HEK293 (cell line): ENCODE measurements around the gene TMEM247.

ENCODE experiments used
- CTCF ChIA-PET: fragments of 350-600 bp; formaldehyde crosslinking; extraction: SDS; loops from one replicate; lab custom pipeline; 2021; ENCODE audit warnings: antibody characterized with exemption; lab: Yijun Ruan, JAX
- POLR2A ChIA-PET: fragments of 300-600 bp; formaldehyde crosslinking; extraction: SDS; loops from one replicate; lab custom pipeline; 2020; ENCODE audit warnings: antibody characterized with exemption, inconsistent platforms; lab: Yijun Ruan, JAX
- H3K27ac ChIP-seq: fragments of 200-500 bp; sonication (Bioruptor generic); 2 replicates; pipeline ENCODE4 v1.5.1; 2014; ENCODE audit warnings: low read depth, low read length, control low read depth, inconsistent platforms; ENCODE audit errors: extremely low read depth
- H3K36me3 ChIP-seq, 2 experiments: fragments of 200-500 bp in 1 of 2; sonication (Bioruptor generic) in 1 of 2; 1 replicate in 1 of 2; 2 replicates in 1 of 2; pipeline ENCODE4 v1.5.1; 2014 to 2017; ENCODE audit warnings: inconsistent platforms in 2 of 2, low read length in 2 of 2; ENCODE audit not compliant: control insufficient read depth in 2 of 2, insufficient read depth in 1 of 2
- H3K4me1 ChIP-seq: fragments of 200-500 bp; sonication (Bioruptor generic); 2 replicates; pipeline ENCODE4 v1.5.1; 2014; ENCODE audit warnings: mild to moderate bottlenecking, low read length, inconsistent platforms; ENCODE audit not compliant: control insufficient read depth, insufficient read depth
- H3K4me3 ChIP-seq: 2 replicates; pipeline ENCODE4 v1.5.1; 2011; ENCODE audit warnings: low read depth, mild to moderate bottlenecking, control low read depth, low read length, moderate library complexity
- H3K9me3 ChIP-seq: fragments of 200-500 bp; sonication (Bioruptor generic); 2 replicates; pipeline ENCODE4 v1.5.1; 2014; ENCODE audit warnings: low read depth, low read length, inconsistent platforms; ENCODE audit not compliant: control insufficient read depth, insufficient read depth
- ZBTB17 ChIP-seq: fragments of 450-650 bp; formaldehyde crosslinking; IDR thresholded peaks from 2 replicates; pipeline ENCODE4 v1.5.1; 2016; ENCODE audit warnings: missing biosample characterization, missing genetic modification characterization
- ZNF140 ChIP-seq: fragments of 450-650 bp; formaldehyde crosslinking; IDR thresholded peaks from 2 replicates; pipeline ENCODE4 v1.5.1; 2016; ENCODE audit warnings: missing biosample characterization, missing genetic modification characterization
- ZNF221 ChIP-seq: fragments of 450-650 bp; formaldehyde crosslinking; IDR thresholded peaks from 2 replicates; pipeline ENCODE4 v1.5.1; 2017; ENCODE audit warnings: missing biosample characterization, missing genetic modification characterization, borderline replicate concordance
- ZNF335 ChIP-seq: fragments of 450-650 bp; formaldehyde crosslinking; conservative IDR thresholded peaks from 2 replicates; pipeline ENCODE4 v1.5.1; 2016; ENCODE audit warnings: missing biosample characterization, missing genetic modification characterization
- ZNF350 ChIP-seq: fragments of 450-650 bp; formaldehyde crosslinking; IDR thresholded peaks from 2 replicates; pipeline ENCODE4 v1.5.0; 2017; ENCODE audit warnings: missing biosample characterization, mild to moderate bottlenecking, missing genetic modification characterization
- ZNF48 ChIP-seq: fragments of 450-650 bp; formaldehyde crosslinking; IDR thresholded peaks from 2 replicates; pipeline ENCODE4 v1.5.1; 2016; ENCODE audit warnings: missing biosample characterization, missing genetic modification characterization
- ZNF549 ChIP-seq: fragments of 450-650 bp; IDR thresholded peaks from 2 replicates; pipeline ENCODE4 v1.5.1; 2018; ENCODE audit warnings: missing biosample characterization, missing genetic modification characterization, mild to moderate bottlenecking, inconsistent platforms, moderate library complexity
- ZNF624 ChIP-seq: fragments of 450-650 bp; formaldehyde crosslinking; IDR thresholded peaks from 2 replicates; pipeline ENCODE4 v1.5.1; 2017; ENCODE audit warnings: missing biosample characterization, missing genetic modification characterization
- ZNF777 ChIP-seq: fragments of 450-650 bp; formaldehyde crosslinking; IDR thresholded peaks from 2 replicates; pipeline ENCODE4 v1.5.1; 2017; ENCODE audit warnings: missing biosample characterization, missing genetic modification characterization, borderline replicate concordance
- TF ChIP-seq, protein P1 (sequence below): fragments of 450-650 bp; formaldehyde crosslinking; IDR thresholded peaks from 2 replicates; pipeline ENCODE4 v1.5.1; 2016; ENCODE audit warnings: missing biosample characterization, missing genetic modification characterization
- TF ChIP-seq, protein P2 (sequence below): fragments of 450-650 bp; formaldehyde crosslinking; IDR thresholded peaks from 2 replicates; pipeline ENCODE4 v1.5.1; 2016; ENCODE audit warnings: missing biosample characterization, missing genetic modification characterization
- TF ChIP-seq, protein P3 (sequence below): fragments of 450-650 bp; formaldehyde crosslinking; conservative IDR thresholded peaks from 2 replicates; pipeline ENCODE4 v1.5.1; 2016; ENCODE audit warnings: low read depth, missing biosample characterization, missing genetic modification characterization
- TF ChIP-seq, protein P4 (sequence below): fragments of 450-650 bp; formaldehyde crosslinking; IDR thresholded peaks from 2 replicates; pipeline ENCODE4 v1.5.1; 2016; ENCODE audit warnings: missing biosample characterization, missing genetic modification characterization
- TF ChIP-seq, protein P5 (sequence below): fragments of 450-650 bp; IDR thresholded peaks from 2 replicates; pipeline ENCODE4 v1.5.1; 2018; ENCODE audit warnings: missing biosample characterization, mild to moderate bottlenecking, missing genetic modification characterization
- TF ChIP-seq, protein P6 (sequence below): sonication (generic); formaldehyde crosslinking; IDR thresholded peaks from 2 replicates; pipeline ENCODE4 v1.8.1; 2022; ENCODE audit warnings: mild to moderate bottlenecking, moderate library complexity, missing genetic modification reagents

The TMEM247 gene

DNA sequence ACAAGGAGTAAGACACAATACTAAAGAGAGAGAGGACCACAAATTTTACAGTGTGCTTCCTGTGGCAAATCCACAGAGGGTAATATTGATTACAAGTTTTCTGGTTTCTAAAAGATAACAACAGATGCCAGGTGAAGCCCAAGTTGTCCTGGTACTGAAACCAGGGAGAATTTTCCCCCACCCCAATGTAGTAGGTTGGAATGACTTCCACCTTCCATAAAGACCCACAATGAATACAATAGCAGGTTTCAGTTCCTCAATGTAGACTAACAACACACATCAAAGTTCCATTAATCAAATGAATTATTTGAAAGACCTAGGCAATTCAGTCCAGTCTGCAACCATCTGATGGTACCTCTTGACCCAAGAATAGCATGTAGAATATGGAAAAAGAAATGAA lies 44.0 kb upstream of the TMEM247 start:
- ChIA-PET POLR2A (interaction anchor here (0.5 kb wide), 1 partner anchor 192 kb away, joined by 3 read pairs; no protein-coding TSS in a partner anchor), CTCF (interaction anchor here (0.9 kb wide), 1 partner anchor 20 kb away, joined by 4 read pairs; no protein-coding TSS in a partner anchor)
- no peaks in the 10 kb centered on the region for H3K9me3 ChIP-seq
- no peak overlapping the region for H3K4me3 ChIP-seq
- H3K4me1 ChIP-seq: no peaks in the 10 kb centered on the region
- H3K36me3 ChIP-seq: no peaks in the 10 kb centered on the region
- TF ChIP-seq ZNF624 (no peak), ZNF350 (no peak), ZNF140 (tag by site-specific recombination) (no peak), ZNF221 (tag by site-specific recombination) (no peak), ZNF48 (tag by site-specific recombination) (no peak), ZNF335 (tag by site-specific recombination) (no peak), ZNF777 (tag by site-specific recombination) (no peak), ZBTB17 (tag by site-specific recombination) (no peak), ZNF549 (no peak)
- TF ChIP-seq, protein P1, sequence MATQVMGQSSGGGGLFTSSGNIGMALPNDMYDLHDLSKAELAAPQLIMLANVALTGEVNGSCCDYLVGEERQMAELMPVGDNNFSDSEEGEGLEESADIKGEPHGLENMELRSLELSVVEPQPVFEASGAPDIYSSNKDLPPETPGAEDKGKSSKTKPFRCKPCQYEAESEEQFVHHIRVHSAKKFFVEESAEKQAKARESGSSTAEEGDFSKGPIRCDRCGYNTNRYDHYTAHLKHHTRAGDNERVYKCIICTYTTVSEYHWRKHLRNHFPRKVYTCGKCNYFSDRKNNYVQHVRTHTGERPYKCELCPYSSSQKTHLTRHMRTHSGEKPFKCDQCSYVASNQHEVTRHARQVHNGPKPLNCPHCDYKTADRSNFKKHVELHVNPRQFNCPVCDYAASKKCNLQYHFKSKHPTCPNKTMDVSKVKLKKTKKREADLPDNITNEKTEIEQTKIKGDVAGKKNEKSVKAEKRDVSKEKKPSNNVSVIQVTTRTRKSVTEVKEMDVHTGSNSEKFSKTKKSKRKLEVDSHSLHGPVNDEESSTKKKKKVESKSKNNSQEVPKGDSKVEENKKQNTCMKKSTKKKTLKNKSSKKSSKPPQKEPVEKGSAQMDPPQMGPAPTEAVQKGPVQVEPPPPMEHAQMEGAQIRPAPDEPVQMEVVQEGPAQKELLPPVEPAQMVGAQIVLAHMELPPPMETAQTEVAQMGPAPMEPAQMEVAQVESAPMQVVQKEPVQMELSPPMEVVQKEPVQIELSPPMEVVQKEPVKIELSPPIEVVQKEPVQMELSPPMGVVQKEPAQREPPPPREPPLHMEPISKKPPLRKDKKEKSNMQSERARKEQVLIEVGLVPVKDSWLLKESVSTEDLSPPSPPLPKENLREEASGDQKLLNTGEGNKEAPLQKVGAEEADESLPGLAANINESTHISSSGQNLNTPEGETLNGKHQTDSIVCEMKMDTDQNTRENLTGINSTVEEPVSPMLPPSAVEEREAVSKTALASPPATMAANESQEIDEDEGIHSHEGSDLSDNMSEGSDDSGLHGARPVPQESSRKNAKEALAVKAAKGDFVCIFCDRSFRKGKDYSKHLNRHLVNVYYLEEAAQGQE (tag by site-specific recombination): no peak
- TF ChIP-seq, protein P2, sequence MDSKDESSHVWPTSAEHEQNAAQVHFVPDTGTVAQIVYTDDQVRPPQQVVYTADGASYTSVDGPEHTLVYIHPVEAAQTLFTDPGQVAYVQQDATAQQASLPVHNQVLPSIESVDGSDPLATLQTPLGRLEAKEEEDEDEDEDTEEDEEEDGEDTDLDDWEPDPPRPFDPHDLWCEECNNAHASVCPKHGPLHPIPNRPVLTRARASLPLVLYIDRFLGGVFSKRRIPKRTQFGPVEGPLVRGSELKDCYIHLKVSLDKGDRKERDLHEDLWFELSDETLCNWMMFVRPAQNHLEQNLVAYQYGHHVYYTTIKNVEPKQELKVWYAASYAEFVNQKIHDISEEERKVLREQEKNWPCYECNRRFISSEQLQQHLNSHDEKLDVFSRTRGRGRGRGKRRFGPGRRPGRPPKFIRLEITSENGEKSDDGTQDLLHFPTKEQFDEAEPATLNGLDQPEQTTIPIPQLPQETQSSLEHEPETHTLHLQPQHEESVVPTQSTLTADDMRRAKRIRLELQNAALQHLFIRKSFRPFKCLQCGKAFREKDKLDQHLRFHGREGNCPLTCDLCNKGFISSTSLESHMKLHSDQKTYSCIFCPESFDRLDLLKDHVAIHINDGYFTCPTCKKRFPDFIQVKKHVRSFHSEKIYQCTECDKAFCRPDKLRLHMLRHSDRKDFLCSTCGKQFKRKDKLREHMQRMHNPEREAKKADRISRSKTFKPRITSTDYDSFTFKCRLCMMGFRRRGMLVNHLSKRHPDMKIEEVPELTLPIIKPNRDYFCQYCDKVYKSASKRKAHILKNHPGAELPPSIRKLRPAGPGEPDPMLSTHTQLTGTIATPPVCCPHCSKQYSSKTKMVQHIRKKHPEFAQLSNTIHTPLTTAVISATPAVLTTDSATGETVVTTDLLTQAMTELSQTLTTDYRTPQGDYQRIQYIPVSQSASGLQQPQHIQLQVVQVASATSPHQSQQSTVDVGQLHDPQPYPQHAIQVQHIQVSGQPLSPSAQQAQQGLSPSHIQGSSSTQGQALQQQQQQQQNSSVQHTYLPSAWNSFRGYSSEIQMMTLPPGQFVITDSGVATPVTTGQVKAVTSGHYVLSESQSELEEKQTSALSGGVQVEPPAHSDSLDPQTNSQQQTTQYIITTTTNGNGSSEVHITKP (tag by site-specific recombination): no peak
- TF ChIP-seq, protein P3, sequence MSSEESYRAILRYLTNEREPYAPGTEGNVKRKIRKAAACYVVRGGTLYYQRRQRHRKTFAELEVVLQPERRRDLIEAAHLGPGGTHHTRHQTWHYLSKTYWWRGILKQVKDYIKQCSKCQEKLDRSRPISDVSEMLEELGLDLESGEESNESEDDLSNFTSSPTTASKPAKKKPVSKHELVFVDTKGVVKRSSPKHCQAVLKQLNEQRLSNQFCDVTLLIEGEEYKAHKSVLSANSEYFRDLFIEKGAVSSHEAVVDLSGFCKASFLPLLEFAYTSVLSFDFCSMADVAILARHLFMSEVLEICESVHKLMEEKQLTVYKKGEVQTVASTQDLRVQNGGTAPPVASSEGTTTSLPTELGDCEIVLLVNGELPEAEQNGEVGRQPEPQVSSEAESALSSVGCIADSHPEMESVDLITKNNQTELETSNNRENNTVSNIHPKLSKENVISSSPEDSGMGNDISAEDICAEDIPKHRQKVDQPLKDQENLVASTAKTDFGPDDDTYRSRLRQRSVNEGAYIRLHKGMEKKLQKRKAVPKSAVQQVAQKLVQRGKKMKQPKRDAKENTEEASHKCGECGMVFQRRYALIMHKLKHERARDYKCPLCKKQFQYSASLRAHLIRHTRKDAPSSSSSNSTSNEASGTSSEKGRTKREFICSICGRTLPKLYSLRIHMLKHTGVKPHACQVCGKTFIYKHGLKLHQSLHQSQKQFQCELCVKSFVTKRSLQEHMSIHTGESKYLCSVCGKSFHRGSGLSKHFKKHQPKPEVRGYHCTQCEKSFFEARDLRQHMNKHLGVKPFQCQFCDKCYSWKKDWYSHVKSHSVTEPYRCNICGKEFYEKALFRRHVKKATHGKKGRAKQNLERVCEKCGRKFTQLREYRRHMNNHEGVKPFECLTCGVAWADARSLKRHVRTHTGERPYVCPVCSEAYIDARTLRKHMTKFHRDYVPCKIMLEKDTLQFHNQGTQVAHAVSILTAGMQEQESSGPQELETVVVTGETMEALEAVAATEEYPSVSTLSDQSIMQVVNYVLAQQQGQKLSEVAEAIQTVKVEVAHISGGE (tag by site-specific recombination): no peak
- TF ChIP-seq, protein P4, sequence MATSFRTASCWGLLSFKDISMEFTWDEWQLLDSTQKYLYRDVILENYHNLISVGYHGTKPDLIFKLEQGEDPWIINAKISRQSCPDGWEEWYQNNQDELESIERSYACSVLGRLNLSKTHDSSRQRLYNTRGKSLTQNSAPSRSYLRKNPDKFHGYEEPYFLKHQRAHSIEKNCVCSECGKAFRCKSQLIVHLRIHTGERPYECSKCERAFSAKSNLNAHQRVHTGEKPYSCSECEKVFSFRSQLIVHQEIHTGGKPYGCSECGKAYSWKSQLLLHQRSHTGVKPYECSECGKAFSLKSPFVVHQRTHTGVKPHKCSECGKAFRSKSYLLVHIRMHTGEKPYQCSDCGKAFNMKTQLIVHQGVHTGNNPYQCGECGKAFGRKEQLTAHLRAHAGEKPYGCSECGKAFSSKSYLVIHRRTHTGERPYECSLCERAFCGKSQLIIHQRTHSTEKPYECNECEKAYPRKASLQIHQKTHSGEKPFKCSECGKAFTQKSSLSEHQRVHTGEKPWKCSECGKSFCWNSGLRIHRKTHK: no peak
- TF ChIP-seq, protein P5, sequence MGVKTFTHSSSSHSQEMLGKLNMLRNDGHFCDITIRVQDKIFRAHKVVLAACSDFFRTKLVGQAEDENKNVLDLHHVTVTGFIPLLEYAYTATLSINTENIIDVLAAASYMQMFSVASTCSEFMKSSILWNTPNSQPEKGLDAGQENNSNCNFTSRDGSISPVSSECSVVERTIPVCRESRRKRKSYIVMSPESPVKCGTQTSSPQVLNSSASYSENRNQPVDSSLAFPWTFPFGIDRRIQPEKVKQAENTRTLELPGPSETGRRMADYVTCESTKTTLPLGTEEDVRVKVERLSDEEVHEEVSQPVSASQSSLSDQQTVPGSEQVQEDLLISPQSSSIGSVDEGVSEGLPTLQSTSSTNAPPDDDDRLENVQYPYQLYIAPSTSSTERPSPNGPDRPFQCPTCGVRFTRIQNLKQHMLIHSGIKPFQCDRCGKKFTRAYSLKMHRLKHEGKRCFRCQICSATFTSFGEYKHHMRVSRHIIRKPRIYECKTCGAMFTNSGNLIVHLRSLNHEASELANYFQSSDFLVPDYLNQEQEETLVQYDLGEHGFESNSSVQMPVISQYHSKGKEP (tag by site-specific recombination): no peak
- TF ChIP-seq, protein P6, sequence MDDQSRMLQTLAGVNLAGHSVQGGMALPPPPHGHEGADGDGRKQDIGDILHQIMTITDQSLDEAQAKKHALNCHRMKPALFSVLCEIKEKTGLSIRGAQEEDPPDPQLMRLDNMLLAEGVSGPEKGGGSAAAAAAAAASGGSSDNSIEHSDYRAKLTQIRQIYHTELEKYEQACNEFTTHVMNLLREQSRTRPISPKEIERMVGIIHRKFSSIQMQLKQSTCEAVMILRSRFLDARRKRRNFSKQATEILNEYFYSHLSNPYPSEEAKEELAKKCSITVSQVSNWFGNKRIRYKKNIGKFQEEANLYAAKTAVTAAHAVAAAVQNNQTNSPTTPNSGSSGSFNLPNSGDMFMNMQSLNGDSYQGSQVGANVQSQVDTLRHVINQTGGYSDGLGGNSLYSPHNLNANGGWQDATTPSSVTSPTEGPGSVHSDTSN (CRISPR knock-in tag): no peak
- H3K27ac ChIP-seq: no peak overlapping the region
